D721Med (cell line): Measurements from ENCODE around the gene SMG6.
"Not testable (repeated sequence)": the region's sequence is repeated elsewhere in the genome, so short reads cannot be mapped to it uniquely, and the experiment has no call there.

Experiments
- DNase-seq: peaks from one replicate; pipeline ENCODE4 v3.0.0; 2011; ENCODE audit warnings: low spot score; ENCODE audit not compliant: insufficient read length
- FAIRE-seq: peaks from 2 replicates; lab custom pipeline; 2011; peaks lifted over from hg19 to GRCh38; lab: Jason Lieb, UNC
- CTCF ChIP-seq: IDR thresholded peaks from 2 replicates; pipeline ENCODE4 v1.5.1; 2012; ENCODE audit warnings: mild to moderate bottlenecking, control low read depth; ENCODE audit not compliant: insufficient read depth; ENCODE audit errors: missing control alignments

The SMG6 gene

GRCh38 chr17:2323629-2324314 is 20.2 kb upstream of the SMG6 start:
- no peak for TF ChIP-seq CTCF
- DNase-seq (no peak), FAIRE-seq (no peak)

DNA sequence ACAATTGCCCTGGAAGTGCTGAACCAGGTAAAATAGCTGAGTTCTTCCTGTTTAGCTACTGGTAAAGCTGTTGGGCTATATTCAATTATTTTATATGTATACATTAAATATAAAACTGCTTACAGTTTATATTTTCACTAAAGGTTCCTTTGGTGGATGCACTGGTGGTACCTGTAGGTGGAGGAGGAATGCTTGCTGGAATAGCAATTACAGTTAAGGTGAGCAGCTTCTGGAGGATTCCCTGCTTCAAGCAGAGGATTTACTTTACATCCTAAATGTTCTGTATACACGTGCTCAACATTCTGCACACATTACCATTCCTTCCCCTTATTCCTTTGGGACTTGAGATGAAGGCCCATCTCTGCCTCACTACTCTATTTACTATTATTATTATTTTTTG is 17.8 kb upstream of the SMG6 start:
- no peak for TF ChIP-seq CTCF
- FAIRE-seq (no peak), DNase-seq (no peak)

DNA sequence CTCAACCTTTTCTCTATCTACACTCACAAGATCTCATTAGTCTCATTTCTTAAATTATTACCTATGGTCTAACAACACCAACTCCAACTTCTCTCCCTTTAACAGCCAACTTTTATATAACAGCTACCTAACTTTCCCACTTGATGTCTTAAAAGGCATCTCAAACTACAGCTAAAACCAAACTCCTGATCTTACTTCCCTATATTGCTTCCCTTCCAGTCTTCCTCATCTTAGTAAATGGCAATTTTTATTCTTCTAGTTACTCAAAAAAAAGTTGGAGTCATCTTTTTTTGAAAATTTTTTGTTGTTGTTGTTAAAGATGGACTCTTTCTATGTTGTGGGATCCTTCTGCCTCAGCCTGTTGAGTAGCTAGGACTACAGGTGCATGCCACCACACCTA is 15.5 kb upstream of the SMG6 start:
- FAIRE-seq (no peak), DNase-seq (no peak)
- TF ChIP-seq CTCF, result no peak

GRCh38 chr17:2317796-2318195 is 14.2 kb upstream of the SMG6 start:
- no peak for FAIRE-seq
- DNase-seq, result no peak
- TF ChIP-seq CTCF, result no peak

GRCh38 chr17:2316916-2317205 is 13.3 kb upstream of the SMG6 start:
- DNase-seq, FAIRE-seq: not testable (repeated sequence)

DNA sequence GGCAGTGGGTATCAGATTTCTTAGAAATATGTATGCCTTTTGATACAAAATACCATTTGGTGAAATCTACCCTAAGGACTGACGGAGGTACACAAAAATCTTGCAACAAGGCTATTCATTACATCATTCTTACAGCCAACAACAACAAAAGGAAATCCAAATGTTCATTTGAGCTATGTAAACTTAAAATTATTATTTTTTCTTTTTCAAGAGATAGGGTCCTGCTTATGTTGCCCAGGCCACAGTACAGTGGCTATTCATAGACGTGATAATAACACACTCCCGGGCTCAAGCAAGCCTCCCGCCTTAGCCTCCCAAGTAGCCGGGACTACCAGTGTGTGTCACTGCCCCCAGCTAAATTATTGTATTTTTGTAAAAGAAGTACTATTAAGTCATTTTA is 9.2 kb upstream of the SMG6 start:
- DNase-seq (no peak), FAIRE-seq (no peak)
- no peak for TF ChIP-seq CTCF

DNA sequence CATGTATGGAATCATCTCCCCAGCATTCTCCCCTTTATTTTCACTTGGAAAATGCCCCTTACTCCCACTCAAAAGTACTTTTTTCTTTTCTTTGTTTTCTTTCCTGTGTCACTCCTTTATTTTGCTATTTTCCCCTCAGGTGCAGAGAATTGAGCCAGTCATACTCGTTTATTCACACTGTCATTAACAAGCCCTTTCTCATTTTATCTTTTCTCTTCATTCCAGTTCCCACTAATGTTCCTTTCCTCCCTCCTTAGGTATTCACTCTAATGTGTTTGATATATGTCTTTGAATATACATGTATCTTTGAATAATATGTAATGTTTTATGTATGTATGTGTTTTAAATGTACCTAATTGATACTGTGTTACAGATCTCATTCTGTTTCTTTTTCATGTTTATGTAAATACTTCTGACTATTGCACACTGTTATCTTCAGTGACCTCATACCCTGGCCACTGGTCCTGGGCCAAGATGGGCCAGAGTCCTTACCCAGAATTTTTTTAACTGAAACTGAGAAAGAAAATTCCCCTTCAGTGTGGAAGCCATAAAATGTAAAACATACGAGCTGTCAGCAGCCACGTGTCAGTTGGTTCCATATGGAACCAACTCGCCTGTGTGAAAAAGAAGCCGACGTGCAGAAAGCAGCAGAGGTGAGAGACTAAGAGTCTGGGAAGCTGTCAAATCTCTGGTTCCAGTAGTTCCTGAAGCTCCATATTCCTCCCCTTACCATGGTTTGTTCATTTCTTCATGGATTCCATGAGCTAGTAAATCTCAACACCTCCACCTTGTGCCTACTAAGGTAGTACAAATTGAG is 6.0 kb upstream of the SMG6 start:
- TF ChIP-seq CTCF, result no peak
- no peak for DNase-seq
- FAIRE-seq, result no peak
